H1 (cell line): ENCODE measurements around the gene CTLA4. TPM values are rescaled to one million over a fixed set of nuclear protein-coding genes. Genes with fewer than 3 reads are reported as not detected.

Experiments used
- BACH1 ChIP-seq: IDR thresholded peaks from 2 replicates; pipeline ENCODE4 v1.6.1; 2012; ENCODE audit warnings: low read length, improper control_type of control experiment
- CBX5 ChIP-seq: fragments of 300-800, 300-1000 bp; sonication (generic); IDR thresholded peaks from 2 replicates; pipeline ENCODE4 v1.7.1; 2016; ENCODE audit warnings: antibody characterized with exemption, low read length, low read depth
- CHD1 ChIP-seq: IDR thresholded peaks from 2 replicates; pipeline ENCODE4 v1.6.1; 2012; ENCODE audit warnings: low read depth, low read length, improper control_type of control experiment
- CTBP2 ChIP-seq: IDR thresholded peaks from 2 replicates; pipeline ENCODE4 v1.7.0; 2011; ENCODE audit warnings: borderline replicate concordance, mild to moderate bottlenecking, moderate library complexity, mixed read lengths, low read length; ENCODE audit not compliant: insufficient read depth, insufficient read length
- JUN ChIP-seq: IDR thresholded peaks from 2 replicates; pipeline ENCODE4 v1.6.1; 2011; ENCODE audit warnings: low read depth, mild to moderate bottlenecking, improper control_type of control experiment, low read length
- RNF2 ChIP-seq: fragments of 200-900, 300-1000 bp; sonication (generic); IDR thresholded peaks from 2 replicates; pipeline ENCODE4 v1.7.1; 2016; ENCODE audit warnings: borderline replicate concordance, low read depth, mild to moderate bottlenecking, antibody characterized with exemption, low read length; ENCODE audit not compliant: poor library complexity, severe bottlenecking; ENCODE audit errors: missing control alignments
- RXRA ChIP-seq: IDR thresholded peaks from 2 replicates; pipeline ENCODE4 v1.6.1; 2011; ENCODE audit warnings: low read depth, mild to moderate bottlenecking, low read length, moderate library complexity; ENCODE audit not compliant: insufficient read depth
- polyA plus RNA-seq, 7 experiments: library from polyadenylated mRNA; depleted of rRNA in 3 of 7; stranded (reverse) in 5 of 7; unstranded in 2 of 7; fragments of >200 nt in 5 of 7; fragments of 200-250 nt in 2 of 7; gene quantifications; 1 replicate in 5 of 7; 2 replicates in 1 of 7; 4 replicates in 1 of 7; pipeline versions ENCODE4 v1.2.1 to v1.2.3, GENCODE V29; 2011 to 2013; ENCODE audit warnings: missing spikeins in 2 of 7, mixed read lengths in 2 of 7
- total RNA-seq: library from RNA; stranded (reverse); fragmentation: NEBNext Ultra II Directional; extraction: Animal tissue kit (Norgen Biotek cat#: 25700); gene quantifications from 2 replicates; pipeline ENCODE4 v1.2.1, GENCODE V29; 2021

The CTLA4 gene
- total and polyA plus RNA-seq, 2 of the 8 experiments (the other 6 are each of a cell fraction or from before 2014, with no cell fraction given): not detected

DNA sequence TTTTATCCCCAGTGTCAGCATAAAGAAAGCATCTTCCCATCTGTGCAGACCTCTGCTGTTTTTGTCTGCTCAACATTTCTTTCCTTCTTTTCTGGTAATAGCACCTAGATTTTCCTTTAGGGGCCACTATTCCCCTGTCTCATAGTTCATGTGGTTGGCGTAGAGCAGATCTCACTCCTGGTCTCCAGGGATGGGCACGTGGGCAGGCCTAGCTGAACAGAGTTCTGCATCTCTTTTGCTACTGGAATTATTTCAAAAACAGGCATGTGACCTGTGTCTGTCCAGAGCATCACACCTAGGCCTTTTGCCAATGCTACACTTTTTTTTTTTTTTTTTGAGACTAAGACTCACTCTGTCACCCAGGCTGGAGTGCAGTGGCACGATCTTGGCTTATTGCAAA lies 51.3 kb downstream of the CTLA4 start (continued):
- no peak for TF ChIP-seq CHD1
- TF ChIP-seq BACH1: no peak
- TF ChIP-seq RNF2: no peak
- TF ChIP-seq RXRA: no peak
- TF ChIP-seq CTBP2: no peak
- no peak for TF ChIP-seq CBX5
- no peak for TF ChIP-seq JUN
- TF ChIP-seq, all 59 proteins: peak for 0

Other genes starting within 250 kb of the CTLA4 start
- not detected in 2 replicates for gene CD28, start 161.1 kb upstream of the CTLA4 start, total RNA-seq
- gene CD28, start 161.1 kb upstream of the CTLA4 start, polyA plus RNA-seq (2011; rRNA removed): not detected in 2 replicates
- gene ICOS, start 69.0 kb downstream of the CTLA4 start, total RNA-seq: not detected in 2 replicates
- not detected in 2 replicates for gene ICOS, start 69.0 kb downstream of the CTLA4 start, polyA plus RNA-seq (2011; rRNA removed)